CD4-positive, alpha-beta T cell treated with Interleukin-1 beta for 1 hour (primary cell): Measurements from ENCODE around the gene ARAP2.
A peak's percentile ranks its signal among the peaks of the same experiment; 100 is the strongest.
"Not testable (repeated sequence)": the region's sequence is repeated elsewhere in the genome, so short reads cannot be mapped to it uniquely, and the experiment has no call there.

Experiments
- DNase-seq, 2 donors: peaks; one replicate each; pipeline ENCODE4 v3.0.0-alpha.2; 2020 to 2022

ARAP2 gene

DNA sequence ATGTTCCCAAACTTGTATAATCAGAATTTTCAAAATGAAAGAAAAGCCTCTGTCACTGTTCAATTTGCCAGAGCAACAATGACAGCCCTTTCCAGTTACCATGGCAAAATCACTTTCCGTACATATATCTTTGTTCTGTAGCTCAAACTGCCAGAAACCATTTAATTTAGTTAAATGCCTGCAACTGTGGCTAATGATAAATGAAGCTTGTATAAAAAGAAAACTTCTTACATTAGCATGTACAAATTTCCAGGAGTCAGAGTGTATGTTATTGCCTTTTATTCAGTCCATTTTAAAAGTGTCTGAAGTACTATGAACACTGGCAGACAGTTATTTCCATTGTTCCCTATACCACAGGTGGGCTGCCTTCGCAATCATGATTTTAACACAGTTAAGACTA, 30.3 kb downstream of the ARAP2 start:
- DNase-seq: no peak

DNA sequence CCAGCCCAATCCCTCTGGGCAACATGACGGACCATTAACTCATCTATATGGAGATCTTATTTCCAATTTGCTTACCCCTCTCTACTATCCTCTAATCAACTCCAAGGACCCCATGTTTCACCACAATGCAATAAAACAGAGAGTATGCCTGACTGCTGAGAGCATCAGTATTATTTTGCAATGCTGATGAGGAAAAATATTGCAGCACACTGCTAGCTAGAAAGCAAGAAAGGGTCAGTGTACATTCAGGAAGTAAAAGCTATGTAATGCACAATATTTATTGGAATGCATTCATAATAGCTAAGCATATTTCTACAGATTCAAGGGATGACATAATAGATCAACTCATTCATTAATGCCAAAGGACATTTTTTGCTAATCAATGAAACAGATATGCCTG, 33.2 kb downstream of the ARAP2 start:
- no peak for DNase-seq

DNA sequence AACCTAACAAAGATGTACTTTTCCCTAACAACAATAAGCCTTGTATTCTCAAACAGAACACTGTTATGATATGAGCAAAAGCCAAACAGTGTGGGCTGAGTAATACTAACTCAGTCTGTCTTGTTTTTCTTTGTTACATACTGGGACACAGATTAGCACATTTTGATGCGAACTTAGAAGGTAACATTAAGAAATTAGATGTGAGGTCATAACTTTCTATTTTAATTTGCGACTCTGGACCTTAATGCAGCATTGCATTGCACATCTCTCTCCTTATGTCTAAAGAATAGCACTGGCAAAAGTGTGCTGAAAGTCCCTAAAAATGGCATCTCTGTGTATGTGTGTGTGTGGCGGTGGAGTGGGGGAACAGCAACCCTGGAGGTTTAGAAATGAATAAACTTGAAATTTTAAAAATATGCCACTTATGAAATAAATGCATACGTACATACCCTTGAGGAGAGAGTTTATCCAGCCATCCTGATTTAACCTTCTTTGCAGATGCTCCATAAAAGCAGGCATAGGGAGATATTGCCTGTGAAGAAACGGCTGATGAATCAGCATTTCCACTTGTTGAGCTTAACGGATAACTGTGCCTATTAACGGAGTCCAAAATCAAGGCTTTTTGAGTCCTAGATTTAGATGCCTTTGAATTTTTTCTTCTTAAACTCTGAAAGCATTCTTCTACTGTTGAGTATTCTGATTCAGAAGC, 34.2 kb downstream of the ARAP2 start:
- no peak for DNase-seq

DNA sequence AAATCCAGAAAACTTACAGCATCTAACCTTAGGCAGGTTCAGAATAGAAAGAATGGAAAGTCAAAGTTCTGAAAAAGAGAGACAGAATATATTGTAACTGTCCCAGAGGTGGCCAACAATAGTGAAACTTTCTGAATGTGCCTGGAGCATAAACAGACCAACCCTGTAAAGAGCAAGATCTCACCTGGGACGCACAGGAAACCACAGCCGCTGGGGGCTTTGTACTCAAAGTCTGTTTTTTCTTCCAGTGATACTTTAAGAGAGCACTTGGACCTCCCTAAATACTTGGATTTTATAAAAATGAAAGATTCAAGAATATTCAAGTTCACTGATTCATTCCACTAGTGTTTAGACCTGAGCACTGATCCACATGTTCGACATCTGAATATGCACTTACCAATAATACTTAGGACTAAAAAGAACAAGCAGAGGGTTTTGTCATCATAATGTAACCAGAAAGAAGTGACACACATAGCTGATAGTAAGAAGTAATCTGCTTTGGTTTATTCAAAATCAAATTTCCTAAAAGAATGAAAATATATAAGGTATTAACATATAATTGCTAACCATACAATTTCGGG, 35.3 kb downstream of the ARAP2 start:
- DNase-seq: peak; percentile 34 to 51

DNA sequence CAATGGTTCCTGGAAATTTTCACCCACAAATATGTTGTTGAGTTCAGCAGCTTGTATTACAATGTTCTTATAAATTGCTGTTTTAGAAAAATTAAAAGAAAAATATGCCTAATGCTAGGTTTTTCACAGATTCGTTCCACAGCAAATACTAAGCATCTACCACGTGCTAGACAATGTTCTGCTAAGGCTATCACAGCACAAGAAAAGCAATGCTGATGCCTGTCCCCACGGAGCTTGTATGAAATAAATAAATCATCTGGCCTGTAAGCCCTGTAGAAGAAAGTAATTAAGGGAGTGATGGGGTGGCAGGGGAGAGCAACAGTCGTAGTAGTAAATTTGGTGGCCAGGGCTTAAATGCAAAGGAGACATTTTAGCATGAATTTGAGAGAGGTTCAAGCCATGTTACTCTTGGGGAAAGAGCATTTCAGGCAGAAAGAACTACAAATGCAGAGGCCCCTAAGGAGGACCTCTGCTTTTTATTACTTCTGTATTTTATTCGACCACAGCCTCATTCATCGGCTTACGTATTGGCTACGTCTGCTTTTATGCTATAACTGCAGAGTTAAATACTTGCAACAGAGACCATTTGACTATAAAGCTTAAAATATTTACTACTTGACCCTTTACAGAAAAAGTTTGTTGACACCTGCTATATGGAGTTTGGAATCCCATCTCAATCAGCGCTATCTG, 36.3 kb downstream of the ARAP2 start:
- DNase-seq: no peak

DNA sequence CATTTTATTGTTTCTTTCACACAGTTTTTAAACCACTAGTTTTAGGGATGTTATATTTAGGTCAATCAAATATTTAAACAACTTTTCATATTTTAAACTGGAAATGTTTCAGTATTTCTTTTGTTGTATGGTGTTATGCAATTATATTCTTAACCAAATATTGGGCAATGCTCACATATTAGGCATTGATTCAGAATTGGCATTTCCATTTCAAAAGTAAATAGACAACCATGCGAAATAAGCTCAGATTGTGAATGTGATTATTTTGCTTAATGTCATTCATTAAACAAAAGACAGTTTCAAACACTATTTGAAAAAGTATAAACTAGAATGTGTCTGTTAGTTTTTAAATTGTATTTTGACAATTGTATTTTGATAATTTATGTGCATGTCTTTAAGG, 36.9 kb downstream of the ARAP2 start:
- no peak for DNase-seq

DNA sequence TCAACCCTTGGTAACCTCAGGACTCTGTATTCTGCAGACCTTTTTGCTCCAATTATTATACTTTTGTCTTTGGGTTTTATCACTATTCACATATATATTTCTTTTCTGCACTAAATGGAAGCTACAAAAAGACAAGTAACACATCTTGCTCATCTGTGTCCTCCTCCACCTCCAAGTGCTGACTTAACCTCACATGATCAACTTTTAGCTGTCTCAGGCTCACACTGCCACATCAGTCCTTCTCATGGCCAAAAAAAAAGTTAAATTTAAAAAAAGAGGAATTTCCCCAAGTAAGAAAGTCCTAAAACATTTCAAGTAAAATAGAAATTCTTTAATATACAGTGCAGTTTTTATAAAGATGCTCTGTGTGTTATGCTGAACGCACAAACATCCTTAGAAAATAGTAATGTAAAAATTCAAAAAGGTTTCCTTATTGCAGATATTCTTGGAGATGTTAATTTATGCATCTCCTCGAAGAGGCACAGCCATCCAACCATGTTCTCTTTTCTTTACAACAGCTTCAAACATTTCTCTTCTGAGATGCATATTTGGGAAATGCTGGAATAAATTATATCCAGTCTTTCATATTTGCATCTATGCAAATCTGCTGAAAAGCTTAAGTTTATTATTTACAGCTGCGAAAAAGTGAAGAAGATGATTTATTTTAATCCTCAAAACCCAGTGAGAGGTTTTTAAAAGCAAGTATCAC, 37.6 kb downstream of the ARAP2 start:
- no peak for DNase-seq

DNA sequence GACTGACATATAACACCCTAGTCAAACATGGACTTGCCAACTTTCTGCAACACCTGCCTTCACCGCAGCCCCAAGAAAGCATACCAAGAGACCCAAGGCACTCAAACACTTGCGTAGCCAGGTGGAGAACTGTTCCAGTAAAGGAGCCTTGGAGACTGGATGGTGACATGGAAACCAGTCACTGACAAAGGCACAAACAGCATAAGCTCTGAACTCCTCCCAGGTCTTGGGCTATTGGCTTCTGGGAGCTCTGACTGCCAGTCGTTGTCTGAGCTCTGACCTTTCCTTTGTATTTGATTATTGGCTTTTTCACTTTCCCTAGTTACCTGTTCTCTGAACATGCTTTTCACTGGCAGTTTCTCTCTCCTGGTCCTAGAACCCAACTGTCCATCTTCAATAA, 38.3 kb downstream of the ARAP2 start:
- no peak for DNase-seq

DNA sequence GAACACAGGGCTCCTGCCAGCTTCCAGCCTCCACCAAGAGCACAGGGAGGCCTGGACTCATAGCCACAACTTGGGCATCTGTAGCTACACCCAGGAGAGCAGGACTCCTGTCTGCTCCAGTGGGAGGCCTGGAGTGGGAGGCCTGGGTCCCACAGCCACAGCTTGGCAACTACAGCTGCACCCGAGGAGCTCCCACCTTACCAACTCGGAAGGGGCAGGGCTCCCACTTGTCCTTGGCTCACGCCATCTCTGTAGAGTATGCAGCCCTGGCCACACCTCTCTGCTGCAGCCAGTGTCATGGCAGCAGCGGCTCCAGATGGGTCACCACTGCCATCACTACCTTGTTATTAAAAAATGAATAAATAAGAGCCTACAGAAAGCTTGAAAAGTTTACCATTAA, 45.5 kb downstream of the ARAP2 start:
- DNase-seq: no peak

DNA sequence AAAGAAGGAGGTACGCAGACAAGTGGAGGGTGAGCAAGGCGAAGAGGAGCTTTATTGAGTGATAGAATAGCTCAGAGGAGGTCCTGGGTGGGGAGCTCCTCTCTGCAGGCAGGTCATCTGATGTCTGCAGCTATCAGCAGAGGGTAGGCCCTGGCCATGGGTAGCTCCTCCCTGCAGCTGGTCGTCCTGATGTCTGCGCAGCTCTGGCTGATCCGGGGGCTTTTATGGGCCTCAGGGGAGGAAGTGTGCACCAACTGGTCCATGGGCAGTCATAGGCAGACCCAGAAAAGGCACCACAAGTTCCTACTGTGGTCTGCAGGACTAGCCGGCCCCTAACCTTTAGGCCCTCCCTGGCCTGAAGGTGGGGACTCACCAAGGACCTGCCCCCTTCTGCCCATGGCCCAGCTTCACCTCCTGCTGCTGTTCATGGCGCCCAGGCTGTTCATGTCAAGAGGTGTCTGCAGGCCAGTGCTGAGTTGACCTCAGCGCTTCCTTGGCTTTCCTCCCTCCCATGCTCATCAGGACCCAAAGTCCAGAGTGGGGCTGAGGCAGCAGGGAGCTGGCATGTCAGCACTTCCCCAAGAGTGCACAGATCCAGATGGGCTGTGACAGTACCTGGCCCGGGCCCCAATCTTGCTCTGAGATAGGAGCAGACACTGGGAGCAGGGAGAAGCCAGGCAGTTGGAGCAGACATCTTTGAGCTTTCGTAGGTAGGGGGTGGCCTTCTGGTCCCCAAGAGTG, 46.1 kb downstream of the ARAP2 start:
- no peak for DNase-seq

DNA sequence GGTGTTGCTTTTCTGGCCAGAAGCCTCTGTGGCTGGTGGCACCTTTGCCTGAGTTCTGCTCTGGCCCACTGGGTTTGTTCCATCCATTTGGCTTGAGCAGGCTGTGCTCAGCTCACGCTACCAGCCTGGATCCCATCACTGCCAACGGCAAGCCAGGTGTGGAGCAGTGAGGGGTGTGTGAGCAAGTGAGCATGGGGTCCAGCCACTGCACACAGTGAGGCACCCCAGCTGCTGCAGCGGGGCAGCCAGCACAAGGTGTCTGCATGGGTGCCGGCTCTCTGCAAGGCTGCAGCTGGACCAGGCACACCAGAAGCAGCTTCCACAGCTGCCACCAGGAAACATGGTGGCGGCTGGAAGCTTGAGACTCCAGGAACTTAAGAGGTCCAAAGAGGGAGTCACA, 46.8 kb downstream of the ARAP2 start:
- DNase-seq: no peak

DNA sequence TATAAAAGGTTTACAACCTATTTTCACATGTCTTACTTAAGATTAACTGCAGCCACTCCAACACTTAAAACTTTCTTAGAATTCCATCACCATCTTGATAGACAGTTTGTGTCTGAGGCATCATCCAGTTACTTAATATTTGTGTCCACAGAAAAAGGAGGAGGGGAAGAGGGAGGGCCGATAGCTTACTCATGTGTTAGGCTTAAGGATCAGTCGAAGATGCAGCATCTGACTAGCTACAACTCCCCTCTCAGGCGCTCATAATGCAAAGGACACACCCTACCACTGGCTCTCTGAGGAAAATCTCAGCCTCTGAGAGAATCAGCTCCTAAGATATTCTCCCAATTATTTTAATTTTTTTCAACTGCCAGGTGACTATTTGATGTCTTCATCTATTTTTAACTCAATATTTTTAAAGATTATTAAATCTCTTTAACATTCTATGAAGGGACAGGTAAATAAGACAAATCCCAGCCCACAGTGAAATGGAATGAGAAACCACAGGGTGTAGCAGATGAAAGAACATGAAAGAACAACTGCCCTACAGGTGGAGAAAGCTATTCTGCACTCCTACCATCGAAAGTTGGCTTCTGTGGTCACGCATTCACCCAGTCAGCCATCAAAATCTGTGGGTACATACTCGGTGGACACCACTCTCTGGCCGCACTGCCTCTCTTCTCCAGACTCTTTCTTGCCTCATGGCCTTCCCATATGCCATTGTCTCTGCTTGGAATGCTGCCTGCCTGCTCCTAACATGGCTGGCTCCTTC, 48.0 kb downstream of the ARAP2 start:
- no peak for DNase-seq

DNA sequence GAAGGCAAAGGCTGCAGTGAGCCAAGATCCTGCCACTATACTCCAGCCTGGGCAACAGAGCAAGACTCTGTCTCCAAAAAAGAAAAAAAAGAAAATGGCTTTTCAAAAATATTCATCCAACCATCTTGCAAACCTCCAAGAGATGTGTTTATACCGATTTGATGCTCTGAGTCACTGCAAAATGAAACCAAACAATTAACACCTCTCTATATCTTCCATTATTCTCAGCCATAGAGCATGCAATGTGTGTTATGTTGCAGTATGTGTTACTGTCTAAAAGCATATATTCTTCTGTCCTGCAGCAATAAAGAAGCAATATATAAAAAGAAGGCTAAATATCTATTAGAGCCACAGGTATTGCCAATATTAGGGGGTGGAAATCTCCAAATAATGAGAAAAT, 51.4 kb downstream of the ARAP2 start:
- DNase-seq: no peak

DNA sequence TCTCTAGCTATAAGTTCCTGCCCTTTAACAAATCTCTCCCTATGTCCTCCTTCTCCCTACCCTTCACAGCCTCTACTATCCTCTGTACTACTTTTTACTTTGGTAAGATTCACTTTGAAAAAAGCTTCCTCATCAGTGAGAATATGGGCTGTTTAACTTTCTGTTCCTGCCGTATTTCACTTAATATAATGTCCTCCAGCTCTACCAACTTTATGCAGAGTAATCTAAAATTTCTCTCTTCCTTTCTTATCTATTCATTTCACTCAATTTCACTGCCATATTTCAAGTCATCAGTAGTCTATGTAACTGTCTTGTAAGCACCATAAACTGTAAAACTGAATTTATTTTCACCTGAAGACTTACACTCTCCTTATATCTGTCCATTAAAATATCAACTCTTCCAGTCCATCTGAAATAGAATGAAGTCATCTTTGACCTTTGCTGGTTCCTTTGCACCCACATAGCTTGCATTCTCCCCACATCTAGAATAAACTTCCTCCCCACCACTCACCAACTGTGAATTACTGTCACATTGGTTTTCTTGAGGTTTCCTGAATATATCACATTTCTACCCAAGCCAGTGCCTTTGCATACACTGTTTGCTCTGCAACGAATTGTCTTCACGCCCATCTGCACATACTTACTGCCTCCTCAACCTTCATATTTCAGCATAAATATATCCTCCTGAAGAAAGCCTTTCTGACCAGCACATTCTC, 54.6 kb downstream of the ARAP2 start:
- DNase-seq: peak in 1 of 2 donors; percentile 54

DNA sequence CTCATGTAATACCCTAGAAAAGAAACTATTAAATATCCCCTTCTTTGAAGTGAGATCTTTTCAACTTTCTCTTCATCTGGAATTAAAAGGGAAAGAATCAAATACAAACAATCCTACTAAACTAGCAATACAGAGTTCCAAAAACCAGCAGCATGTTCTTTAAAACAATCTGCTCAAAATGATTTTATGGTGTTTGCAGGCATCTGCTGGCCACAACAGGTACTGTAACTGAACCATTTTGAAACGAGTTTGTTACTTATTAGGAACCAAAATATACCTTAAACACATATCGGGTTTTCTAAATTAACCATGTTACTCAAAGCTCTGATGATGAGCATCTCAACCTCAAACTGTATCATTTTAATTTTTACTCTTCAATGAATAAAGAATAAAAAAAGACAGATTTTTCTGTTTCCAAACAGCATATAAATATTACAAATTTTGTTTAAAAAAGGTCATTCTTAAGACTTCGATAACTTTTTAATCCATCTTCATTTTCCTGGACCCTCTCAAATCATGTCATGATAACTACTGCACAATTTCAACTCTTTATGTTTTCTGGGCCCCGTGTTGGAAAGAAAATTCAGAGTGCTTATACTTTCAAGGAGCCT, 56.5 kb downstream of the ARAP2 start:
- peak in 1 of 2 donors; percentile 41 for DNase-seq

DNA sequence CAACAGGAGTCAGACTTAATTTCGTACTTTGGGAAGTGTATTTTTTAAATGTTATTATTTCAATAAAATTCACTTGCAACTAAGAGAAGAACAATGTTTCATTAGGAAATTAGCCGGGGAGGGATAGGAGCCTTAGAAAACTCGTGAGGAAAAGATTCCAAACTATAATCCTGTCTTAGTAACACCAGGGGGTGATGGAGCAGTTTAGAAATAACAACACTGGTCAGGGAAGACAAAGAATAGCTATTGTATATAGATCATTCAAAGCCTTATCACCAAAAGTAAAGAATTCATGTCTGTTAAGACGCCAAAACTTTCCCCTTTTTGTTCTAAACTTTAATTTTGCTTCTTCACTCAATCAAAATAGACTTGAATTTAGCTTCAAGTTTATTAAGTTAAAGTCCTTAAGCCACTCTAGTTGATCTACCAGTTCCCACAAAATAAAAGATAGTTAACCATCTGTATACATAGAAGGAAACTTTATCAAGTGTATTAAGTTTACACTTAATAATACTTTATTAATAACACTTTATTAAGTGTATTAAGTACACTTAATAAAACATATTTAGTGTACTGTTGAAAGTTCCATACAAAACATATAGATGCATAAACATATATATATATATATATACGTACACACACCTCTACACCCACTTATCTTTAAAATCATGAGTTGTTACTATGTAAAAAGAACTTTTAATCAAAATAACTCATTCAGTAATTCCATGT, 60.5 kb downstream of the ARAP2 start:
- no peak for DNase-seq

DNA sequence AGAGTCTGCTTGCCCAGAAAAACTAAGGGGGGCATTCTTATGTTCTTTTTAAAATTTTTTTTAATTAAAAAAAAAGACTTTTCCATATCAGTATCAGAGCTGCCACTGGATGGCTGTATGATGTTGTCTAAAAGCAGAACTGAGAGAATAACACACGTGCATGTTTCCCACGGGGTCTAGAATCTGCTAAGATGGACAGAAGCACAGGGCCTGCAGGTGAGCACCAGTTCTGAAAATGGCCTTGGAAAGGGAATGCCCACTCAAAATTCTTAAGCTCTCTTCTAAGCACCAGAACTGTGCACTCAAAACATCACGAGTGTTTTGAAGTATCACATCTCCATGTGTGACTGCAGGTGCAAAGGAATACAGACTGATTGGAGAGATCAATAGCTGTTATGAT, 61.1 kb downstream of the ARAP2 start:
- no peak for DNase-seq

DNA sequence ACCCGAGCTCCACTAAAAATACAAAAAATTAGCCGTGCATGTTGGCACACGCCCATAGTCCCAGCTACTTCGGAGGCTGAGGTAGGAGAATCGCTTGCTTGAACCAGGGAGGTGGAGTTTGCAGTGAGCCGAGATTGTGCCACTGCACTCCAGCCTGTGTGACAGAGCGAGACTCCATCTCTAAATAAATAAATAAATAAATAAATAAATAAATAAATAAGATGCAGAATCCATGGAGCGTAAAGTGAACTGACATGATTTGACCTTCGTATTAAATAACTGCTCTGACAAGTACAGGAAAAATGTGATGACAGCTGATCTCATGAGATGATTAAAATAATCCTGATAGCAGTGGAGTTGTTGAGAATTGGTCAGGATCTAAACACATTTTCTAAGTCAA, 62.0 kb downstream of the ARAP2 start:
- DNase-seq: not testable (repeated sequence)

DNA sequence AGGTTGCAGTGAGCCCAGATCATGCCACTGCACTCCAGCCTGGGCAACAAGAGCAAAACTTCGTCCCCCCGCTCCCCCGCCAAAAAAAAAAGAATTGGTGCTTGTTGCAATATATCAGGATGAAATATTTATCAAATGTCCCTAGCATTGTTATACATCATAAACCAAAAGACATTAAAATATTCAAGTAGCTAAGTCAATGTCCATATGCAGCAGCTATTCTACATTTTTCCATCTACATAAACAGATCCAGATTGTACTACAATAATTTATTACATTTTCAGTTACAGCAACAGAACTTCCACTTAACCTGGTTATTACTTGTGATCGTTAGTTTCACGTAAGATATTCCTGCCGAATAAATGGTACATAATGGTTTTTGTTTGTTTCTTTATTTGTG, 64.1 kb downstream of the ARAP2 start:
- no peak for DNase-seq

DNA sequence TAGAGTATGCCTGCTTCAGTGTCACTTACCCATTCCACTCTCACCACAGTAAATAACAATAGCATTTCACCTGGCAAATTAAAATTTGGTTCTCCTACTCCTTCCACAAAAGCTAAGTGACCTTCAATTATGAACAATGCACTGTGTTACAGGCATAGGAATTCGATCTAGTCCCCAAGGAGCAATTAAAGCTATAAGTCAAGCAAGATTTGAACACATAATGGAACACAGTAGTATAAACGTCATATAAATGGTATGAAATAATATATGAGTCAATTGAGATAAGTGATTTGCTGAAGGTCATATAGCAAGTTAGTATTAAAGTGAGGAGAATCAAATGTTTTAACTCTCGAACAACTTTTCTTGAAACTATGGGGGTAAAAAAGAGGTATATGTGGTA, 65.8 kb downstream of the ARAP2 start:
- DNase-seq: no peak
